GM12865 (cell line): Measurements from ENCODE around the gene CHD2.

Experiments used
- DNase-seq: peaks from one replicate; pipeline ENCODE4 v3.0.0; 2010; ENCODE audit warnings: low read depth
- H3K4me3 ChIP-seq: 2 replicates; pipeline ENCODE4 v1.5.1; 2011; ENCODE audit warnings: mild to moderate bottlenecking, low read depth, low read length, control low read depth
- CTCF ChIP-seq: IDR thresholded peaks from 2 replicates; pipeline ENCODE4 v1.5.1; 2011; ENCODE audit warnings: low read length, control low read depth, low read depth, inconsistent platforms; ENCODE audit not compliant: insufficient read depth; ENCODE audit errors: missing control alignments

The CHD2 gene

GRCh38 chr15:93040288-93041158 is 140.4 kb downstream of the CHD2 start:
- no peak for TF ChIP-seq CTCF
- DNase-seq = no peak
- no peak overlapping the region for H3K4me3 ChIP-seq

GRCh38 chr15:93041159-93041547 is 141.0 kb downstream of the CHD2 start:
- TF ChIP-seq CTCF = no peak
- DNase-seq = no peak
- no peak overlapping the region for H3K4me3 ChIP-seq

GRCh38 chr15:93042211-93042610 is 142.1 kb downstream of the CHD2 start:
- no peak for TF ChIP-seq CTCF
- DNase-seq = no peak
- no peak overlapping the region for H3K4me3 ChIP-seq

GRCh38 chr15:93042691-93043378 is 142.7 kb downstream of the CHD2 start:
- no peak for TF ChIP-seq CTCF
- DNase-seq = no peak
- H3K4me3 ChIP-seq = no peak overlapping the region

GRCh38 chr15:93043621-93044300 is 143.6 kb downstream of the CHD2 start:
- TF ChIP-seq CTCF = no peak
- no peak overlapping the region for H3K4me3 ChIP-seq
- no peak for DNase-seq

GRCh38 chr15:93044301-93045190 is 144.4 kb downstream of the CHD2 start:
- TF ChIP-seq CTCF = no peak
- H3K4me3 ChIP-seq = no peak overlapping the region
- no peak for DNase-seq
